Activated B cell treated with CpG ODN at 0.5 μM for 24 hours (primary cell): Measurements from ENCODE around the gene STARD13. TPM values are rescaled to one million over a fixed set of nuclear protein-coding genes. Genes with fewer than 3 reads are reported as not detected.
"Not testable (repeated sequence)": the region's sequence is repeated elsewhere in the genome, so short reads cannot be mapped to it uniquely, and the experiment has no call there.

ENCODE experiments used
- ATAC-seq: fragments of 200-7000 bp; cut with Tn5 transposase; one replicate; pipeline ENCODE4 v1.10.0; 2021; ENCODE audit warnings: low read depth, mild to moderate bottlenecking, moderate library complexity
- CTCF ChIA-PET: fragments of 350-600 bp; sonication (Branson Sonifier 250); formaldehyde crosslinking; loops from one replicate; lab custom pipeline; 2021; ENCODE audit warnings: antibody characterized with exemption; lab: Charles Lee
- POLR2A ChIA-PET: fragments of 350-600 bp; sonication (Branson Sonifier 250); formaldehyde crosslinking; loops from one replicate; lab custom pipeline; 2021; ENCODE audit warnings: antibody characterized with exemption; lab: Charles Lee
- DNase-seq: peaks from one replicate; pipeline ENCODE4 v3.0.0; 2022
- H3K27ac Mint-ChIP-seq: one replicate; pipeline ENCODE4 v1.8.0; 2020; ENCODE audit warnings: mixed read lengths
- H3K27me3 Mint-ChIP-seq: one replicate; pipeline ENCODE4 v1.8.0; 2021; ENCODE audit warnings: mixed read lengths
- H3K36me3 Mint-ChIP-seq: one replicate; pipeline ENCODE4 v1.8.0; 2021; ENCODE audit warnings: low read depth, mixed read lengths
- H3K4me1 Mint-ChIP-seq: one replicate; pipeline ENCODE4 v1.8.0; 2021; ENCODE audit warnings: mixed read lengths
- H3K4me3 Mint-ChIP-seq: one replicate; pipeline ENCODE4 v1.8.0; 2020; ENCODE audit warnings: mild to moderate bottlenecking, mixed read lengths
- H3K9me3 Mint-ChIP-seq: one replicate; pipeline ENCODE4 v1.8.0; 2020; ENCODE audit warnings: mixed read lengths
- intact Hi-C: fragments of 100-400 bp; cut with micrococcal nuclease; formaldehyde crosslinking; loops from one replicate; pipeline ENCODE4 v1.15.1; 2024
- total RNA-seq: library from RNA; stranded (reverse); gene quantifications from 2 replicates; pipeline ENCODE4 v1.2.3, GENCODE V29; 2022
- TF ChIP-seq, protein P1 (sequence below): fragments of 200-600 bp; IDR thresholded peaks from one replicate; pipeline ENCODE4 v1.8.0; 2022; ENCODE audit warnings: antibody characterized with exemption, mild to moderate bottlenecking

Gene STARD13
- total RNA-seq, 1 donor from 2014 or later, result 0.13 TPM

DNA sequence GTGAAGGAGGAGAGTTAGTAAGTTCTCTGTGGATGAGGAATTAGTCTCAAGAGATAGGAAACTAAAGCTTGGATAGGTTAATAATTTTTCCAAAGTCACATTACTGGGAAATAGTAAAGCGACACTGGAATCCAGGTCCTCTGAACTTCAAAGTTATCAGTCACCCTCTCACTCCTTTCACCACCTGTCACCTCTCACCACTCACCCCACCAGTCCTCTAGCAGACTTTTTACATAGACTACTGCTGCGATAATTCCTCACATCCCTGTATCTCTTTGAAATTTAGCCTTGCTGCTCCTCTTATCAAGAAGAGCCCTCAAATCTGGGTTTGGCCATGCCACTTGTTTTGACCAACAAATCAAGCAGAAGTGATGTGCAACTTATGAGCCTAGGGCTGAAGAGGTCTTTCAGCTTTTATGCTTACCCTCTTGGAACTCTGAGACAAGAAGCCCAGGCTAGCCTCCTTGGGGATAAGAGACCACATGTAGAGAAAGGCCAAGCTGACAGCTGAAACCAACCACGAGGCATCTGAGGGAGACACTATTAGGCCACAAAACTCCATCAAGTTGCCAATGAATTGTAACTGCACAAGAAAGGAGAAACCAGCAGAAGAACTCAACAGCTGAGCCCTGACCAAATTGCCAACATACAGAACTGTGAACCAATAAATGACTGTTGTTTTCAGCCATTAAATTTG, 41.2 kb downstream of the STARD13 start:
- intact Hi-C loops, result no loop called here
- H3K4me1 Mint-ChIP-seq, result no peaks in the 10 kb centered on the region
- ATAC-seq (no peak), DNase-seq (no peak)
- ChIA-PET POLR2A (no interaction called here), CTCF (no interaction called here)
- H3K36me3 Mint-ChIP-seq, result no peaks in the 10 kb centered on the region
- no peak overlapping the region for H3K4me3 Mint-ChIP-seq
- no peaks in the 10 kb centered on the region for H3K27me3 Mint-ChIP-seq
- H3K9me3 Mint-ChIP-seq, result peaks cover 4% of the 10 kb centered on the region
- H3K27ac Mint-ChIP-seq, result no peak overlapping the region
- TF ChIP-seq, protein P1, sequence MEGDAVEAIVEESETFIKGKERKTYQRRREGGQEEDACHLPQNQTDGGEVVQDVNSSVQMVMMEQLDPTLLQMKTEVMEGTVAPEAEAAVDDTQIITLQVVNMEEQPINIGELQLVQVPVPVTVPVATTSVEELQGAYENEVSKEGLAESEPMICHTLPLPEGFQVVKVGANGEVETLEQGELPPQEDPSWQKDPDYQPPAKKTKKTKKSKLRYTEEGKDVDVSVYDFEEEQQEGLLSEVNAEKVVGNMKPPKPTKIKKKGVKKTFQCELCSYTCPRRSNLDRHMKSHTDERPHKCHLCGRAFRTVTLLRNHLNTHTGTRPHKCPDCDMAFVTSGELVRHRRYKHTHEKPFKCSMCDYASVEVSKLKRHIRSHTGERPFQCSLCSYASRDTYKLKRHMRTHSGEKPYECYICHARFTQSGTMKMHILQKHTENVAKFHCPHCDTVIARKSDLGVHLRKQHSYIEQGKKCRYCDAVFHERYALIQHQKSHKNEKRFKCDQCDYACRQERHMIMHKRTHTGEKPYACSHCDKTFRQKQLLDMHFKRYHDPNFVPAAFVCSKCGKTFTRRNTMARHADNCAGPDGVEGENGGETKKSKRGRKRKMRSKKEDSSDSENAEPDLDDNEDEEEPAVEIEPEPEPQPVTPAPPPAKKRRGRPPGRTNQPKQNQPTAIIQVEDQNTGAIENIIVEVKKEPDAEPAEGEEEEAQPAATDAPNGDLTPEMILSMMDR, result no peak

DNA sequence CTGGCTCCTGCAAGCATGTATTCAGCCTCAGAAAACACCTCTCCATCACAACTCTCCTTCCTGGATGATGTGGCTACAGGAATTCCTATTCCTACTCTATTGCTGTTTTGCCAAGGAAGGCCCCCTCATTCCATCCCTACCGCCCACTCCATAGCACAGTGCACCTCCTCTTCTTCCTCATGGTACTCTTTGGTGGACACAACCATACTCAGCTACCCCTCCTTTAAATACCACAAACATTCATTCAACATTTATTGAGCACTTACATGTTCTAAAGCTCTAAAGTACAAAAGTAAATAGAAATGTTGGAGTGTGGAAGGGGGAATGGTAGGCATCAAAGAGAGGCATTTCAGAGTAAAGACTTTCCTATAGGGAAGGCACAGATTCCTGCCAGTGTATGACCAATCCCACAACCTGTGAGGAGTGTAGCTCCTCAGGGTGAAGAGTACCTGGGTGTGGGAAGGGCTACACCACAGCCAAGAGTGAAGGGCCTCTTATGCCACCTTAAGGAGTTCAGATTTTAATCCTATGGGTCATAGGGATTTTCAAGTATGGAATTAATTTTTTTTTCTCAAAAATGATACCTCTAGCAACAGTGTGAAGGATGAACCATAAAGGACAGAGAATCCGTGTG, 42.5 kb downstream of the STARD13 start:
- TF ChIP-seq, protein P1, result no peak
- H3K36me3 Mint-ChIP-seq, result no peaks in the 10 kb centered on the region
- ChIA-PET CTCF (no interaction called here), POLR2A (no interaction called here)
- H3K4me1 Mint-ChIP-seq, result no peaks in the 10 kb centered on the region
- peaks cover 4% of the 10 kb centered on the region for H3K9me3 Mint-ChIP-seq
- no peak for DNase-seq
- no peak overlapping the region for H3K27ac Mint-ChIP-seq
- intact Hi-C loops, result no loop called here
- no peak overlapping the region for H3K4me3 Mint-ChIP-seq
- no peaks in the 10 kb centered on the region for H3K27me3 Mint-ChIP-seq
- no peak for ATAC-seq

DNA sequence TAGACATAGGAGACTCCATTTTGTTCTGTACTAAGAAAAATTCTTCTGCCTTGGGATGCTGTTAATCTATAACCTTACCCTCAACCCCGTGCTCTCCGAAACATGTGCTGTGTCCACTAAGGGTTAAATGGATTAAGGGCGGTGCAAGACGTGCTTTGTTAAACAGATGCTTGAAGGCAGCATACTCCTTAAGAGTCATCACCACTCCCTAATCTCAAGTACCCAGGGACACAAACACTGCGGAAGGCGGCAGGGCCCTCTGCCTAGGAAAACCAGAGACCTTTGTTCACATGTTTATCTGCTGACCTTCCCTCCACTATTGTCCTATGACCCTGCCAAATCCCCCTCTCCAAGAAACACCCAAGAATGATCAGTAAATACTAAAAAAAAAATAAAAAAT, 43.2 kb downstream of the STARD13 start:
- H3K4me3 Mint-ChIP-seq, H3K4me1 Mint-ChIP-seq, H3K36me3 Mint-ChIP-seq, ATAC-seq, H3K9me3 Mint-ChIP-seq, CTCF ChIA-PET, H3K27ac Mint-ChIP-seq, POLR2A ChIA-PET, H3K27me3 Mint-ChIP-seq, DNase-seq, intact Hi-C loops: not testable (repeated sequence)

GRCh38 chr13:33236021-33236420, 49.5 kb downstream of the STARD13 start:
- ATAC-seq (no peak), DNase-seq (no peak)
- no peak overlapping the region for H3K27ac Mint-ChIP-seq
- TF ChIP-seq, protein P1, result no peak
- peaks cover 10% of the 10 kb centered on the region for H3K9me3 Mint-ChIP-seq
- no peak overlapping the region for H3K4me3 Mint-ChIP-seq
- intact Hi-C loops, result no loop called here
- H3K27me3 Mint-ChIP-seq, result peaks cover 3% of the 10 kb centered on the region
- ChIA-PET CTCF (no interaction called here), POLR2A (no interaction called here)
- no peaks in the 10 kb centered on the region for H3K4me1 Mint-ChIP-seq
- H3K36me3 Mint-ChIP-seq, result no peaks in the 10 kb centered on the region

DNA sequence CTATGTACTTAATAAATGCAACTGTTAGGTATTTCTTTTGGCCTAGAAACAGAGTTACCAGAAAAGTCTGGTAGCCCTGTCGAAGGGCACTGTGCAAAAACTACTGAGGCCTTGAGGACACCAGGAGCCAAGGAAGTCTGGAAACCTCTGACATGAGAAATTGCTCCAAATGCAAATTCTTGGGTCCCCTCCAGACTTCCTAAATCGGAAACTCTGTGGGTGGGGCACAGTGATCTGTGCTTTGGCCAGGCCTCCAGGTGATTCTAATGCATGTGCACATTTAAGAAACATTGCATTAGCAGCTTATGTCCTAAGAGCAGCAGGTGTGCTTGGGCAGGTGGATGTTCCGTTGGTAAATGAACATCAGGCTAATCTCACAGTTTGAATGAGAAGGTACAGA, 50.0 kb downstream of the STARD13 start:
- Mint-ChIP-seq H3K36me3 (no peaks in the 10 kb centered on the region), H3K4me1 (no peaks in the 10 kb centered on the region)
- POLR2A ChIA-PET, result no interaction called here

More for the DNA sequence above, 50.0 kb downstream of the STARD13 start:
- Mint-ChIP-seq H3K27ac (no peak overlapping the region), H3K27me3 (peaks cover 3% of the 10 kb centered on the region), H3K9me3 (peaks cover 10% of the 10 kb centered on the region), H3K4me3 (no peak overlapping the region)
- ATAC-seq, result no peak
- CTCF ChIA-PET, result no interaction called here
- intact Hi-C loops, result no loop called here
- no peak for DNase-seq
- TF ChIP-seq, protein P1, result no peak
